IPS-18c (cell line): ENCODE data around the gene LPO.

Experiments
- H3K4me3 ChIP-seq: 2 replicates; pipeline ENCODE4 v1.7.0; 2013; ENCODE audit warnings: low read depth, mild to moderate bottlenecking, low read length, moderate library complexity; ENCODE audit not compliant: insufficient read depth
- H3K9me3 ChIP-seq: one replicate; pipeline ENCODE4 v1.6.1; 2013; ENCODE audit warnings: mild to moderate bottlenecking, low read length, moderate library complexity; ENCODE audit not compliant: control insufficient read depth, insufficient read depth

The LPO gene

DNA sequence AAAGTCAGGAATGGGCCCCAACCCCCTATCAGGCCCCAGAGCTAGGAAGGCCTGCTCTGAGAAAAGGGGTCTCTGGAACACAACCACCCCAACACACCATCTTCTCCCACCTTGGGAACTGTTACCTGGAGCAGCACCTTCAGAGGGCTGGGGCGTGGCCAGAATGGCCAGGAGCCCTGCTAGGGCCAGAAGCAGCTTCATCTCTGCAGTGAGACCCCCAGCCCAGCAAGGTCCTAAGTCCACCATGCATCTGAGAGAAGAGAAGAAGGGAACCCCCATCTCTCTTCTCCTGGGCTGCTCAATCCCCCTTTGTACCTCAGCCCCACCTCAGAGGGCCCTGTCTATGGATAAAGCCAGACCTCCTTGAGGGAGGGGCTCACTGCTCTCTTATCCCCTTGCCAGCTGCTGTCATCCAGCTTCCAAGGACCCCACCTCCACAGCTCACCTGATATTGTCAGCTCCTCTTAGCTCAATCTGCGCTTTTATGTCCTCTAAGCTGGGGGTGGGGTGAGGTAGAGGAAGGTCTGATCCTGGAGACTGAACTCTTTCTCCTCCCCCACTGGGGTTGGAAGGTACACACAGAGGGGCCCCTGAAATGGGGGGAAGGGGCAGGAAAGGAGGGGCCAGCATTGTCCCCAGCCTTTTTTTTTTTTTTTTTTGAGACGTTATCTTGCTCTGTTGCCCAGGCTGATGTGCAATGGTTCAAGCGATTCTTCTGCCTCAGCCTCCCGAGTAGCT lies 42.3 kb downstream of the LPO start, which contains the start of gene MPO:
Gene MPO (minus strand): TSS at position 456 of the 738 bp plus-strand sequence. CDS start 177 bp downstream, at position 279.
- Histone ChIP-seq H3K4me3 (no peak within 1 kb of the TSS), H3K9me3 (no peaks in the 10 kb centered on the region)

DNA sequence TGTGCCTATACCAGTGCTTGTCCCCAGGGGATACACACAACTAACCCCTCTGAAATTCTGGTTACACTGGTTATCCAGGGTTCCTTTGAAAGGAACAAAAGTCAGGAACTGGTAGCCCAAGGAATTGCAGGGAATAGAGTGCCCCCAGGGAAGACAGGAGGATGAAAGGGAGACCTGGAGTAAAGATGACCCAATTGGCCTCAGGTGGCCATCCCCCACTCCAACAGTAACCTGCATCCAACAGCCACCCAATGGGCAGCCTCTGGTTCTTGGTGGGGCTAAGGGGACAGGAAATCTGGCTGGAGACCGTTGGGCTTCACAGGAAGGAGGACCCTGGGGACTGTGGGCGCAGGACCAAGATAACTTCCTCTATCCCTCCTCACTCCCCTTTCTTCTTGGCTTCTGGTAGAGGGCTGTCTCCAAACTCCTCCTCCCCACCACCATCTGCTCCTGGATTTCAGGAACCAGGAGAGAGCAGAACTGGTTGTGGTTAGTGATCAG lies 43.2 kb downstream of the LPO start:
- no peak overlapping the region for H3K4me3 ChIP-seq

DNA sequence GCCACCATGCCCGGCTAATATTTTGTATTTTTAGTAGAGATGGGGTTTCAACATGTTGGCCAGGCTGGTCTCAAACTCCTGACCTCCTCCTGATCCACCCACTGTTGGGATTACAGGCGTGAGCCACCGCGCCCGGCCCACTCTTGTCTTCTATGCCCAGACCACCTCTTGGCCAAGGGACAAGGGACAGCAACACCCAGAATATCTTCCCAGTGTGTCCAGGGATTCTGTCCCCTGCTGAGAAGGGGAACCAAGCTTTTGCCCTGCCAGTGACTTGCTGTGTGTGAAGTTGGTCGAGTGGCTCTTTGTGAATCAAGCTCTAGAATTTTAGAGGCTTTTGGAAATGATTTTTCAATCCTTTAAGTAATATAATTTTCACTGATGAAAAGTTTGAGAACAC lies 44.1 kb downstream of the LPO start:
- Histone ChIP-seq H3K9me3 (no peaks in the 10 kb centered on the region), H3K4me3 (no peak overlapping the region)

More for the DNA sequence above, 43.2 kb downstream of the LPO start:
- H3K9me3 ChIP-seq = no peaks in the 10 kb centered on the region

DNA sequence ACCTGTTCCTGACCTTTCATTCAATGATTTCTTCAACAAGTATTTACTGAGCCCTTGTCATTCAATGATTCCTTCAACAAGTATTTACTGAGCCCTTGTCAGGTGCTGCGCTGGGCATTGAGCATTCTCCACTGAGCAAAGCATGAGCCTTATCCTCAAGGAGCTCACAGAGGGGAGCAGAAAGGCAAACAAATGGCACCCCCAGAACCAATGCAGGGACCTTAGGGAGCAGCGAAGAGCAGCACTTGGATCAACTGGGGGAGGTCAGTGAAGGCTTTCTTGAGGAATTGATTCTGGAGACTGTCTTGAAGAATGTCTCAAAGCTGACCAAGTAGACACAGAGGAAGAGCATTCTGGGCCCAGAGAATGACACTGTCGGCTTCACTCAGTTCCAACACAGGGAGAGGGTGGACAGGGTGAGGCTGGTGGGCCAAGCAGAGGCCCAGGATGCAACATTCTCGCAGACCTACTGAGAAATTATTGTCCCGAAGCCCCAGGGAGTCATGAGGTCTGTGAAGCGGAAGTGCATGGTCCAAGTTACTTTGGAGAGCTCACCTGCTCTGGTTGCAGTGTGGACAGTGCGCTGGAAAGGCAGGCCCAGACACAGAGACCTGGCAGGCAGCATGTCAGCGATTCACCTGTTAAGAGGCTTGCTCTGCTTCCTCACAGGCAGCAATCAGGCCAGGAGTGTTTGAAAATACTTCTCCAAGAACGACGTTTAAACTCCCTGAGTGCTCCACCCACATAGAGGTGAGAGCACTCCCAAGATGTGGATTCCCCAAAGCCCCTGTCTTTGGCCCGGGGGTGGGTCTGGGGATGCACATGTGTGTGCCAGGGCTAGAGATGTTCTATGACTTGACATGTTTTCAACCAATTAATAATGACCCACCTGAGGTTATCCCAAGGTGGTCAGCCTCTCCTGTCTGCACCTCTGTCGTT lies 45.6 kb downstream of the LPO start:
- H3K9me3 ChIP-seq = no peaks in the 10 kb centered on the region
- H3K4me3 ChIP-seq = no peak overlapping the region

DNA sequence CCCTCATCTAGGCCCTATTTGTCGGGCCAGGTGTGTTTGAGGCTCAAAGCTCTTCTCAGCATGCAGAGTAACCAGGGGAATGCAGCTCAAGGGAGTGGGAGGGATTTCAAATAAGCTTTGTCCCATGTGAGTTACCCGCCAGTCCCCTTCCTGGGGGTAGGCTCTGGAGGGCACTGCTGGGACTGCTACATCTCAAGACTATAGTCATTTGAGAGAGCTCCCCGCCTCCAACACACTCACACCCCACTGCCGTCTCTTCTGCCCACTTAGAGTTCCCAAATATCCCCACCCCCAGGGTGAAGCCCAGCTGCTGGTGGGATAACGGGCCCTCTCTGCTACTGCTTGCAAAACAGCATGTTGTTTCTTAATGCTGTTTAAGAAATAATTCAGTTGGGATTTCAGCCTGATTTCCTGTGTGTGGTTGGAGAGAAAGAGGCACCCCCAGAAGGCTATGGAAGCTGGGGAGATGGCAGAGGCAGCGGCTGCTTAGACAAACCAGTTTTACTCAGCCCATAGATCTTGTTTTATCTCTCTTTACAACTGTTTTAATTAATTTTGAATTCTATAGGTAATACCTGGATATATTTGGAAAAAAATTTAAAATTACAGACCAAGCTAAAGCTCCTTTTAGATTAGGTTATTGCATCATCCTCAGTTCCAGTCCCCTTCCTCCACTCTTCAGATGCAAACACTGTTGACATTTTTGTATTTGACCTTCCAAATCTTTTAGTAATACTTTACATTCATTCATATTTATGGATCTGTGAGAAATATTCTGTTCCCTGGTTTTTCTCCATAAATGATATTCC lies 46.4 kb downstream of the LPO start:
- Histone ChIP-seq H3K9me3 (no peaks in the 10 kb centered on the region), H3K4me3 (no peak overlapping the region)

DNA sequence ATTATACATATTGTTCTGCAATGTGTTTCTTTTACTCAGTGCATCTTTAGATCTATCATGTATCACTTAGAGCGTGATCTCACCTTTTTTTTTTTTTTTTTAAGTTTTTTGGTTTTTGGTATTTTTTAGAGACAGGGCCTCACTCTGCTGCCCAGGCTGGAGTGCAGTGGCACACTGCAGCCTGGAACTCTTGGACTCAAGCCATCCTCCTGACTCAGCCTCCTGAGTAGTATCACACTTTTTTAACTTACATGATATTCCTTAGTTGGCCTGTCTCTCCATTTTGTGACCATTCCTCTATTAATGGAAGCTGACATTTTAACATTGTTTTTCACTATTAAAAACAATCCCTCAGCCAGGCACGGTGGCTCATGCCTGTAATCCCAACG lies 47.0 kb downstream of the LPO start:
- Histone ChIP-seq H3K4me3 (no peak overlapping the region), H3K9me3 (no peaks in the 10 kb centered on the region)

DNA sequence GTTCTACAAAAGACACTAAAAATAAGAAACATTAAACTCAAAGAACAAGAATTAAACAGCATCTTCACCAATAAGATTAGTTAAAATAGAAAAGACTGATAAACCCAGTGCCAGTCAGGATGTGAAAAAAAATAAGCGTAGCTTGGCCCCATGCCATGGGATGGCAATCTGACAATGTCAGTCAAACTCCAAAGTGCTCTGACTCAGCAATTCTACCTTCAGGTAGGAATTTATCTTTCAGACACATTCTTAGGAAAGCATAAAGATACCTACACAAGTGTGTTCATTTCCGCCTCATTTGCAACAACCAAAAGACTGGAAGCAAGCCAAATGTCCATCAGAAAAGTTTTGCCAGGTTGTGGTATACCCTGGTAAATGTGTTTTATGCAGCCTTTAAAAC lies 51.5 kb downstream of the LPO start:
- Histone ChIP-seq H3K9me3 (no peaks in the 10 kb centered on the region), H3K4me3 (no peak overlapping the region)

DNA sequence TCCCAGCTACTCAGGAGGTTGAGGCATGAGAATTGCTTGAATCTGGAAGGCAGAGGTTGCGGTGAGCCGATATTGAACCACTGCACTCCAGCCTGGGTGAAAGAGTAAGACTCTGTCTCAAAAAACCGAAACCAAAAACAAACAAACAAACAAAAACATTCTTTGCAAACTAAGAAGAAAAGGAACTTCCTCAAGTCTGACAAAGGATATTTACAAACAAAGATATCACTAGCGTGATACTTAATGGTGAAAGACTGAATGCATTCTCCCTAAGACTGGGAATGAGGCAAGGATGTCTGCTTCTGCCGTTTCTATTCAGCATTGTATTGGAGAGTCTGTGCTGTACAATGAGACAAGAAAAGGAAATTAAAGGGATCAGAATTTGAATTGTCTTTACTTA lies 52.9 kb downstream of the LPO start:
- no peak overlapping the region for H3K4me3 ChIP-seq
- H3K9me3 ChIP-seq = no peaks in the 10 kb centered on the region

DNA sequence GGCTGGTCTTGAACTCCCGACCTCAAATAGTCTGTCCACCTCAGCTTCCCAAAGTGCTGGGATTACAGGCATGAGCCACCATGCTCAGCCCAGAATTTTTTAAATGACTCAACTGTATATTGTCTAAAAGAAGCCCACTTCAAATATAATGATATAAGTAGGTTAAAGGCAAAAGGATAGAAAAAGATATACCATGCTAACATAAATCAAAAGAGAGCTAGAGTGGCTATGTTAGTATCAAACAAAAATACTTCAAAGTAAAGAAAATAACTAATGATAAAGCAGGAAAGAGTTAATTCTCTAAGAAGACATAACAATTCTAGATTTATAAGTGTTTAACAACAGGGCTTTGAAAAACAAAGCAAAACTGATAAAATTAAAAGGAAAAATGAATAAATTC lies 55.6 kb downstream of the LPO start:
- H3K9me3 ChIP-seq = no peaks in the 10 kb centered on the region

DNA sequence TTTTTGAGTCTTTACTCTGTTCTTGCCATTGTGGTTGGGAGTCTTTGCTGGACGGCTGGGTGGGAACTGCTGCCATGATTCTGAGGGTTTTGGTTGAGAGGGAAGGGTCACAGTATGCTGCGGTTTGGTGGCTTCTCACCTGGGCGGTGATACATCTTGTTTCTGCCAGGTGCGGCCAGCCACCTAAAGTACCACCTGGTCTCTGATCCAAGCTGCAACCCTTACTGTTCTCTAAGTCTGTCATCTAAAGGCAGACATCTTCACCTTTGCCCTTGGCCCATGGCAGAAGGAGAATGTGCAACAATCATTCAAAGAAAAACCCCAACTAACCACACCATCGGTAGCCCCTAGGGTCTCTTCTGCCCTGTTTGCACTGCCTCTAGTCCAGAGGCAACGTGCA lies 62.0 kb downstream of the LPO start:
- no peaks in the 10 kb centered on the region for H3K9me3 ChIP-seq
- H3K4me3 ChIP-seq = no peak overlapping the region

More for the DNA sequence above, 55.6 kb downstream of the LPO start:
- H3K4me3 ChIP-seq = no peak overlapping the region

DNA sequence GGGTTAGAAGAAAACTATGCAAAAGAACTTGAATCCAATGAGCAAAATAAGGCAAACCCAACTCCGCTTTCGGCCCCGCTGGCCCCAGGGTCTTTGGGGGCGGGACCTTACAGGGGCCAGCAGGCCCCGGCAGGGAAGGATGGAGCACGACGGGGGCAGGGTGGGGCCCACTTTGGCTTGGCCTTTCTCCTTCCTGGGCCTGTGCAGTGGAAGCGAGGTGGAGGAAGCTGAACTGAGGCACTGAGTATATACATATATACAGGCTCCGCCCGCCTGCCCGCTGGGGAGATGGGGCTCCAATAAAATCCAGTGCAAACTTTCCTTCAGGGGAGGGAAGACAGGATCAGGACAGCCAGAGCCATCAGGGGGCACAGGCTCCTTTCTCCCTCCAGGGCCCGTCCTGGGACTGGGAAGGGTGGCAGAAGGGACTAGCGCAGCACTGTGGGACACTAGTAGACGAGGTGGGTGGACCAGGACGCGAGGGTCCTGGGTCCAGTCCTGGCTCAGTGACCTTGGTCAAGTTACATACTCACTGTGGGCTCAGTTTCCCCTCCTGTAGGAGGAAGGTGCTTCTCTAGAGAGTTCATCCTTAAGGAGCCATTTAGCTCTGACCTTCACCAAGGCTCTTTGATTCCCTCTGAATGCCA lies 63.2 kb downstream of the LPO start:
- Histone ChIP-seq H3K4me3 (no peak overlapping the region; the same call in 1 of the 2 replicates), H3K9me3 (no peaks in the 10 kb centered on the region)

DNA sequence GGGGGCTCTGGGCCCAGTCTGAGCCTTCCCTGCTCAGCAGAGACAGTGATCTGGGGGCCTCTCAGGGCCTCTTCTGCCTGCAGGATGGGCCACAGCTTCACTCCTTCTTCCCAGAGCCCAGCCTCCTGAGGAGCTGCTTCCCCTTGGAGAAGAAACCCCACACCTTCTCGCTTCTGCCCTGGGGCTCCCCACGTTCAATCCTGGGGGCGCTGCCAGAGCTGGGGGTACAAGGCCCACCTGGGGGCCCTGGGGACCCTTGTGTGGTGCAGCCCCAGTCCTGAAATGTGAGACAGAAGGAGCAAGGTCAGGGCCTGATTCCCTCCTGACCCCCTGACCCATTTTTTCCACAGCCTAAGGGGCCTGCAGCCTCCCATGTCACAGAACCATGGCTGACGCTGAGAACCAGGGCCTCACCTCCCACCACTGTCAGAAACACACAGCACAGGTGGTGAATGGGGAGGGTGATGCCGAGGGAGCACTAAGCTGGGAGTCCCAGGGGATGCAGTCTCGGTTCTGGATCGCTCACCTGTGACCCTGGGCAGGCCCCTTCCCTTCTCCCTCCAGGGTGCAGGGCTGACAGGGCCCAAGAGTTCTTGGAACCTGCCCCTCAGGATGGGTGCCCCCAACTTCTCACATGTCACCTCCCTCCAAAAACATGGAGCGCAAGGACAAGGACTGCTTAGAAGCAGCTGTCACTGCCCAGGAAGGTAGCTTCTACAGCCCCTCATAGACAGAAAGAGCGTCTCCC lies 64.0 kb downstream of the LPO start:
- Histone ChIP-seq H3K4me3 (no peak overlapping the region), H3K9me3 (no peaks in the 10 kb centered on the region)

DNA sequence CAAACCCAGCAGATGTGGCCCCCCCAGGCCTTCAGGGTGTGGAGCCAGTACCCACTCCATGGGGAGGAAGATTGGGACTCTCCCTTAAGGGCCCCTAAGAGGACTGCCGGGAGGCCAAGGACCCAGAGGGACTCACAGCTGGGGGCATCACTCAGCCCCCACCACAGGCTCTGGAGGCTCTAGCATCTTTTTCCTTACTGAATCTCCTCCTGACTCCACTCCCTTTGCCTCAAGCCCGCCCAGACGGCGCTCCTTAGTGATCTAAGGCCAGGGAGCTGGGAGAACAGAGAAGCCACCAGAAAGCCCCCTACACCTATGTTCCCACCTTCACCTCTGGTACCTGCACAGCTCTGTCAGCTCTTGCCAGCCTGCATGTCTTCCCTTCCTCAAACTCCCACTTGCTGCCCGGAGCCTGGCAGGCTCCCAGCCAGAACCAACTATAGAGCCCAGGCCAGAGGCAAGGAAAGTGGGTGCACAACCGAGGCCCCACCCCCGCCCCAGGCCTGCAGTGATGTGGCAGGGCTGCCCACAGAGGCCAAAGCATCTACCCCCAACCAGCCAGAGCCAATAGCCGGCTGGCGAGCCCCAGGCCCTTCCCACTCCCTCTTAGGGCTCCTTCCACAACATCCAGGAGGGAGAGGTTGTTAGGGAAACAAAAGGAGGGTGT lies 64.7 kb downstream of the LPO start:
- Histone ChIP-seq H3K9me3 (no peaks in the 10 kb centered on the region), H3K4me3 (no peak overlapping the region)

DNA sequence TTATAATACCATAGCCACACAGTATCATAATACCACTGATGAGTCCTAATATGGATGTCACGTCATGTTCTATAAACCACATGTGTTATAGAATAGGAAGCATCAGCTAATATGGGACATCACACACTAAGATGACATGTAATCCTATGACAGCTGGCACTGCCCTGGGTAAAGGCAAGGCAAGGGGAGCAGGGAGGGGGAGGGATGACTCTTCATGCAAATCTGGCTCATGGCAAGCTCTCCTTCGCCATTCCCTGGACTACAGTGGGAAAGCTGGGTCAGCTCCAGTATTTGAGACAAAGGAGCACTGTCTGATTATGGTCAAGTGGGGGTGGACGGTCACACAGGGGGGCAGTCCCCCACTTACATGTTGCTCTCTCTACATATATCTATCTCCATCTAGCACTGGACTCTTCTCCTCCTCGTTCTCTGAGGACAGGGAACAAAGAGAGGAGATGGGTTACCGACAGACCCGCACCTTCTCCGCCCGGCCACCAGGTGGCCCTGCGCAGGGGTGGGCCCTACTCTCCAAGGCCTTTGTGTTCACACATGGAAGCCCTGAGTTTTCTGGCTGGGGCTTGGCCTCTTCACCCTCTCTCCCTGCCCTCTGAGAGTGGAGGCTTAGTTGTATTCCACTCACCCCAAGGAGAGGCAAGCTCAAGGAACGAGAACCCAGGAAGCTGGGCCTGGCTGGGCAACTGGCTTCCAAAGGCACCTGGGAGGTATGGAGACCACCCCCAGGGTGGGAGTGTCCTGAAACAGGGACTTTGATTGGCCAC lies 65.8 kb downstream of the LPO start:
- Histone ChIP-seq H3K4me3 (no peak overlapping the region), H3K9me3 (no peaks in the 10 kb centered on the region)
